Left lung (tissue), 10 donors: ENCODE data around the gene TBC1D21. TPM values are rescaled to one million over a fixed set of nuclear protein-coding genes. Genes with fewer than 3 reads are reported as not detected.

Experiments
- ATAC-seq: fragments of 200-7000 bp; cut with Tn5 transposase; one replicate; pipeline ENCODE4 v1.9.1; 2020; ENCODE audit warnings: moderate library complexity
- DNase-seq, 4 donors: peaks; one replicate each; pipeline ENCODE4 v3.0.0-alpha.2; 2013 to 2020
- H3K27ac ChIP-seq, 2 donors: fragments of 200-600 bp; sonication (generic) in 1 of 2; one replicate each; pipeline versions ENCODE4 v1.5.0 to v1.8.0; 2020 to 2021
- H3K27me3 ChIP-seq, 2 donors: fragments of 200-600 bp; sonication (generic) in 1 of 2; one replicate each; pipeline versions ENCODE4 v1.5.0 to v1.8.0; 2020 to 2021
- H3K36me3 ChIP-seq, 2 donors: fragments of 200-600 bp; sonication (generic) in 1 of 2; one replicate each; pipeline versions ENCODE4 v1.5.0 to v1.8.0; 2020 to 2021
- H3K4me1 ChIP-seq, 2 donors: fragments of 200-600 bp; one replicate each; pipeline ENCODE4 v1.8.0; 2021
- H3K4me3 ChIP-seq, 2 donors: fragments of 200-600 bp; sonication (generic) in 1 of 2; one replicate each; pipeline versions ENCODE4 v1.5.0 to v1.8.0; 2020 to 2021; ENCODE audit warnings: mild to moderate bottlenecking in 1 of 2
- H3K9me3 ChIP-seq, 2 donors: fragments of 200-600 bp; sonication (generic) in 1 of 2; one replicate each; pipeline versions ENCODE4 v1.5.0 to v1.8.0; 2020 to 2021
- CTCF ChIP-seq, 2 donors: fragments of 200-600 bp; sonication (generic) in 1 of 2; IDR thresholded peaks; one replicate each; pipeline versions ENCODE4 v1.5.0 to v1.8.0; 2021; ENCODE audit warnings: antibody characterized with exemption in 2 of 2
- intact Hi-C, 2 donors: fragments of 100-400 bp; cut with DNase I; formaldehyde crosslinking; loops; one replicate each; pipeline versions ENCODE4 v1.11.2 to v1.14.2; 2022
- polyA plus RNA-seq, 6 donors: library from polyadenylated mRNA; unstranded; fragments of 120-200 nt; gene quantifications; one replicate each; pipeline ENCODE4 v1.2.1, GENCODE V29; 2013; ENCODE audit not compliant: insufficient read length in 6 of 6
- total RNA-seq, 2 donors: library from RNA; stranded (reverse); fragmentation: NEBNext Ultra II Directional; extraction: Animal tissue kit (Norgen Biotek cat#: 25700); gene quantifications; one replicate each; pipeline ENCODE4 v1.2.1, GENCODE V29; 2021
- donor health status: DM: no; HTN: yes; CAD: no.
- donor health status: DM: no; HTN: no; CAD: no.

Gene TBC1D21
- total and polyA plus RNA-seq, 8 donors: not detected

DNA sequence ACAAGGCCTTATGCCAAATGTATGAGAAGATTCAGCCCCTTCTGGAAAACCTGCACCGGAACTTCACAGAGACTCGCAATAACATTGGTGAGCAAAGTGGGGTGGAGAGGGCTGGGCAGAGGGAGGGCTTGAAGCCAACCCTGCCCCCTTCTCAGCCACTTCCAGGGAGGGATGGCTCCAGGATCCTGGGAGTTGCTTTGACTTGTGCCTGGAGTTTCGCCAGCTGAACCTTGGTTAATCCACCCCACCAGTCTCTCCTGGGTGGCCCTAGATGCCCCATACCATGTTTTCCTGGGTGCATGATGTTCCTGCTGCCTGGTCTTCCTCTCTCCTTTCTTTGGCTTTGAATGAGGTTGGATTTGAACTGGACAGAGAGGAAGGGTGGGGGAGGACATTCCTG is 10.8 kb downstream of the TBC1D21 start:
- ATAC-seq (no peak), DNase-seq (no peak)
- no peak for TF ChIP-seq CTCF (IDR thresholded peaks at IDR 0.05)
- peaks cover 0 to 9% of the 10 kb centered on the region in 2 donors for H3K27me3 ChIP-seq
- no peak overlapping the region for H3K27ac ChIP-seq
- H3K36me3 ChIP-seq: no peaks in the 10 kb centered on the region
- no peak overlapping the region for H3K4me3 ChIP-seq
- intact Hi-C loops: no loop called here
- no peaks in the 10 kb centered on the region for H3K4me1 ChIP-seq
- H3K9me3 ChIP-seq: no peaks in the 10 kb centered on the region

GRCh38 chr15:73885954-73886700 is 12.8 kb downstream of the TBC1D21 start:
- ATAC-seq (no peak), DNase-seq (no peak)
- Histone ChIP-seq H3K4me3 (no peak overlapping the region), H3K9me3 (no peaks in the 10 kb centered on the region), H3K4me1 (no peaks in the 10 kb centered on the region), H3K36me3 (no peaks in the 10 kb centered on the region), H3K27me3 (peaks cover 0 to 14% of the 10 kb centered on the region in 2 donors), H3K27ac (no peak overlapping the region)
- TF ChIP-seq CTCF (IDR thresholded peaks at IDR 0.05): no peak
- intact Hi-C loops: no loop called here

DNA sequence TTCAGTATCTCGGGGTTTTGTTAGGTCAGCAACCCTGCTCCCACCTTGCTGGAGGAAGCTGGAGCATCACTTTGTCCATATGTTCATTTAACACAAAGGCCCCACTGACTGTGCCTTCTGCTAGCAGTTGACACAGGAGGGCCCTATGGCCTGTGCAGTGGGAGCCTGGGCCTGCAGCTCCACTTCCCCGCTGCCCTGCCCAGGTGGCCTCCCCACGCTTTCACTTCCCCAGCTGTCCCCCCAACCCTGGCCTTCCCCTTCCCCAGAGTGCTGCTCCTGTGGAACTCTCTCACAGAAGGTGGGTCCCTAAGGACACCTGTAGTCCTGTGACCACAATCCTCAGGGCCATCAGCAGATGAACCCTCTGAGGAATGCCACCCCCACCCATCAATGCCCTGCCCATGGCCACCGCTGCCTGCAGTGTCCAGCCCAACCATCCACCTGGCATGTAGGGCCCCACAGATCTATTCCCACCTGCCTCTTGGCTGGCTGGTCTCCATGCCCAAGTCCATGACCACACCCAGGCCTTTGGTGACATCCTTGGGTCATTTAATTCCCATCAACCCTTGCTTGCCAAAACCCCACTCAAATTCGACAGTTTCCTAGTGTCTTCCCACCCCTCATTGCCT is 13.5 kb downstream of the TBC1D21 start:
- ATAC-seq (no peak), DNase-seq (no peak)
- Histone ChIP-seq H3K27ac (no peak overlapping the region), H3K4me3 (no peak overlapping the region), H3K4me1 (no peaks in the 10 kb centered on the region), H3K9me3 (no peaks in the 10 kb centered on the region), H3K27me3 (peaks cover 0 to 11% of the 10 kb centered on the region in 2 donors), H3K36me3 (no peaks in the 10 kb centered on the region)
- TF ChIP-seq CTCF (IDR thresholded peaks at IDR 0.05): no peak
- intact Hi-C loops: no loop called here

- Histone ChIP-seq H3K4me1 (no peaks in the 10 kb centered on the region), H3K36me3 (no peaks in the 10 kb centered on the region), H3K9me3 (peaks cover 0 to 3% of the 10 kb centered on the region in 2 donors), H3K27ac (no peak overlapping the region), H3K4me3 (no peak overlapping the region), H3K27me3 (peaks cover 0 to 8% of the 10 kb centered on the region in 2 donors)
- ATAC-seq (no peak), DNase-seq (no peak)
- intact Hi-C loops: no loop called here
- TF ChIP-seq CTCF (IDR thresholded peaks at IDR 0.05): no peak
Measured at GRCh38 chr15:73887481-73887880, 14.1 kb downstream of the TBC1D21 start.

DNA sequence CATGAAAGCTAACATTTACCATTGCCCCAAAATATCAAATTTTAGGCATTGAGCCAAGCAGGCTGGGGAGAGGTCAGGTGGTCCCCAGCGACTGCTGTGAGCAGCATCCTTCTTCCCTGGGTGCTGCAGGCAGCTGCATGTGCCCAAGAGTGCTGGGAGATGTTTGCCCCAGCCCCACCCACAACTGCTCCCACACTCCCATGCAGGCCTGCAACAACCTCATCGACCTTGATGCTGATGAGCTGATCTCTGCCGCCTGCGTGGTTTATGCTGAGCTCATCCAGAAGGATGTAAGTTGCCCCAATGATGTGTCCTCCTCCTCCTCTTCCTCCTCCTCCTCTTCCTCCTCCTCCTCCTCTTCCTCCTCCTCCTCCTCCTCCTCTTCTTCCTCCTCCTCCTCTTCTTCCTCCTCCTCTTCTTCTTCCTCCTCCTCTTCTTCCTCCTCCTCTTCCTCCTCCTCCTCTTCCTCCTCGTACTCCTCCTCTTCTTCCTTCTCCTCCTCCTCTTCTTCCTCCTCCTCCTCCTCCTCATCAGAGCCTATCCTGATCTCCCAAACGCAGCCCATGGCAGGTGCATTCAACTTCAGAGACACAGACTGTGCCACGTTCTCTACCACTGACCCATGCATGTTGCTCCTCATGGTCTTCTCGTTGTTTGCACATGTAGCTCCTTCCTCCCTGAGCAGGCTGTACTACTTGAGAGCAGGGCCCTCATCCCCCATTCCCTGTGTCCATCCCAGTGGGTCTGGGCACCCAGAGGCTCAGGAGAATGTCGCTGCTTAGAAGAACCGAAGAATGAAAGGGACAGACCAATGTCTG is 15.1 kb downstream of the TBC1D21 start:
- ATAC-seq: no peak
- Histone ChIP-seq H3K36me3 (no peaks in the 10 kb centered on the region), H3K27me3 (peaks cover 0 to 8% of the 10 kb centered on the region in 2 donors), H3K27ac (no peak overlapping the region), H3K4me1 (no peaks in the 10 kb centered on the region), H3K4me3 (no peak overlapping the region), H3K9me3 (peaks cover 0 to 3% of the 10 kb centered on the region in 2 donors)
- no peak for DNase-seq
- TF ChIP-seq CTCF (IDR thresholded peaks at IDR 0.05): no peak
- intact Hi-C loops: no loop called here
